Gastrocnemius medialis (tissue), 4 donors: ENCODE measurements around the gene WDR7.

Experiments used
- POLR2A ChIP-seq, 2 donors: fragments of 450-650 bp; IDR thresholded peaks; one replicate each; pipeline ENCODE4 v1.6.1; 2017; ENCODE audit warnings: antibody characterized with exemption in 2 of 2, mild to moderate bottlenecking in 2 of 2, moderate library complexity in 2 of 2
- TF ChIP-seq, protein P1 (sequence below), 5 experiments: fragments of 450-650 bp in 3 of 5; fragments of 200-600 bp in 2 of 5; sonication (generic) in 2 of 5; IDR thresholded peaks in 4 of 5; conservative IDR thresholded peaks in 1 of 5; 1 replicate in 4 of 5; 2 replicates in 1 of 5; pipeline ENCODE4 v1.5.1; 2016 to 2019; ENCODE audit warnings: antibody characterized with exemption in 5 of 5, mild to moderate bottlenecking in 3 of 5, moderate library complexity in 3 of 5

DNA sequence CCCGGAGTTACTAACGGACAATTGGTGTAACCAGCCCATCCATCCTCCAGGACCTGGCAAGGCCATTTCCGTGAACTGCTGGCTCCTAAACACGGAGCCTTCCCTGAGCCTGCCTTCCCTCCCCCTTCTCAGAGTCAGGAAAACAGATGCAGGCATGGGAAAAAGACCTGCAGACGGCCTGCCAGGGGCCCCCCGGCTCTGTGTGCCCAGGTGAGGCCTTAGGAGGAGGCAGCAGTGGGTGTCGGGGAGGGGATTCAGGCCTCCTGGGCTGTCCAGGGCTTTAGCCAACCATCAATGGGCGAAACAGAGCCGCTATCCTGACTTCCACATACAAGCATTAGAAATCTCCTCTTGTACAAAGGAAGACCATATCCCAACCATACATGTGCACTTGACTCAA is 427.5 kb downstream of the WDR7 start:
- TF ChIP-seq, protein P1, sequence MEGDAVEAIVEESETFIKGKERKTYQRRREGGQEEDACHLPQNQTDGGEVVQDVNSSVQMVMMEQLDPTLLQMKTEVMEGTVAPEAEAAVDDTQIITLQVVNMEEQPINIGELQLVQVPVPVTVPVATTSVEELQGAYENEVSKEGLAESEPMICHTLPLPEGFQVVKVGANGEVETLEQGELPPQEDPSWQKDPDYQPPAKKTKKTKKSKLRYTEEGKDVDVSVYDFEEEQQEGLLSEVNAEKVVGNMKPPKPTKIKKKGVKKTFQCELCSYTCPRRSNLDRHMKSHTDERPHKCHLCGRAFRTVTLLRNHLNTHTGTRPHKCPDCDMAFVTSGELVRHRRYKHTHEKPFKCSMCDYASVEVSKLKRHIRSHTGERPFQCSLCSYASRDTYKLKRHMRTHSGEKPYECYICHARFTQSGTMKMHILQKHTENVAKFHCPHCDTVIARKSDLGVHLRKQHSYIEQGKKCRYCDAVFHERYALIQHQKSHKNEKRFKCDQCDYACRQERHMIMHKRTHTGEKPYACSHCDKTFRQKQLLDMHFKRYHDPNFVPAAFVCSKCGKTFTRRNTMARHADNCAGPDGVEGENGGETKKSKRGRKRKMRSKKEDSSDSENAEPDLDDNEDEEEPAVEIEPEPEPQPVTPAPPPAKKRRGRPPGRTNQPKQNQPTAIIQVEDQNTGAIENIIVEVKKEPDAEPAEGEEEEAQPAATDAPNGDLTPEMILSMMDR (IDR thresholded peaks at IDR 0.05 in 4 of 5, conservative IDR thresholded peaks at IDR 0.05 in 1 of 5), result no peak
- TF ChIP-seq POLR2A (IDR thresholded peaks at IDR 0.05), result no peak
